GM12891 (cell line): ENCODE results near the gene PIP4K2A.

Experiments
- POLR2A ChIP-seq: IDR thresholded peaks from 2 replicates; pipeline ENCODE4 v1.6.1; 2011; ENCODE audit warnings: low read depth, low read length, control low read depth
- POLR2AphosphoS5 ChIP-seq: IDR thresholded peaks from 2 replicates; pipeline ENCODE4 v1.6.1; 2011; ENCODE audit warnings: low read depth, low read length, control low read depth
- POU2F2 ChIP-seq: IDR thresholded peaks from 2 replicates; pipeline ENCODE4 v1.6.1; 2011; ENCODE audit warnings: low read depth, mild to moderate bottlenecking, control low read depth, low read length, moderate library complexity
- TAF1 ChIP-seq: IDR thresholded peaks from 2 replicates; pipeline ENCODE4 v1.6.1; 2011; ENCODE audit warnings: low read depth, low read length, control low read depth

GRCh38 chr10:22542773-22543172, 171.6 kb downstream of the PIP4K2A start:
- TF ChIP-seq POLR2A (no peak), POU2F2 (no peak), POLR2AphosphoS5 (no peak), TAF1 (no peak)
